H1 (cell line): ENCODE measurements around the gene SLC9A2. TPM values are rescaled to one million over a fixed set of nuclear protein-coding genes. Genes with fewer than 3 reads are reported as not detected.

Experiments used
- CTCF ChIA-PET: fragments of 300-600 bp; sonication (Branson Sonifier 250); formaldehyde crosslinking; loops from one replicate; lab custom pipeline; 2021; ENCODE audit not compliant: partially characterized antibody; lab: Charles Lee
- POLR2A ChIA-PET: fragments of 300-600 bp; sonication (Branson Sonifier 250); formaldehyde crosslinking; loops from one replicate; lab custom pipeline; 2021; ENCODE audit warnings: inconsistent platforms; ENCODE audit not compliant: partially characterized antibody; lab: Charles Lee
- DNase-seq, 2 experiments: peaks; one replicate each; pipeline versions ENCODE4 v3.0.0 to v3.0.0-alpha.2; 2010 to 2022; ENCODE audit warnings: low spot score in 2 of 2, low read depth in 1 of 2, mixed read lengths in 1 of 2
- FAIRE-seq: peaks from 2 replicates; lab custom pipeline; 2011; peaks lifted over from hg19 to GRCh38; lab: Jason Lieb, UNC
- H2AFZ ChIP-seq: 2 replicates; pipeline ENCODE4 v1.8.1; 2012; ENCODE audit warnings: low read length, inconsistent platforms
- H2AK5ac ChIP-seq: 2 replicates; pipeline ENCODE4 v1.6.1; 2013; ENCODE audit warnings: low read depth, low read length
- H2BK120ac ChIP-seq: replicated peaks from 2 replicates; pipeline ENCODE3; 2013; ENCODE audit warnings: low read depth, low read length, inconsistent platforms
- H2BK12ac ChIP-seq: 2 replicates; pipeline ENCODE4 v1.6.1; 2013; ENCODE audit warnings: low read depth, low read length
- H2BK15ac ChIP-seq: 2 replicates; pipeline ENCODE4 v1.6.1; 2013; ENCODE audit warnings: low read length
- H2BK20ac ChIP-seq: 2 replicates; pipeline ENCODE4 v1.6.1; 2013; ENCODE audit warnings: low read length
- H2BK5ac ChIP-seq: 2 replicates; pipeline ENCODE4 v1.6.1; 2013; ENCODE audit warnings: low read depth, low read length
- H3K14ac ChIP-seq: 2 replicates; pipeline ENCODE4 v1.6.1; 2013; ENCODE audit warnings: inconsistent platforms; ENCODE audit not compliant: insufficient read length
- H3K18ac ChIP-seq: 2 replicates; pipeline ENCODE4 v1.6.1; 2013; ENCODE audit warnings: low read length; ENCODE audit errors: extremely low read depth
- H3K23ac ChIP-seq: 2 replicates; pipeline ENCODE4 v1.6.1; 2013; ENCODE audit warnings: inconsistent platforms; ENCODE audit not compliant: insufficient read length
- H3K23me2 ChIP-seq: 2 replicates; pipeline ENCODE4 v1.6.1; 2013; ENCODE audit warnings: low read depth, low read length
- H3K27ac ChIP-seq: 2 replicates; pipeline ENCODE4 v1.6.1; 2011; ENCODE audit warnings: low read depth, low read length, inconsistent platforms
- H3K27me3 ChIP-seq, 4 experiments: replicated peaks in 1 of 4; 1 replicate in 1 of 4; 2 replicates in 3 of 4; pipeline versions ENCODE4 v1.6.1 to v1.8.1; 2011 to 2013; ENCODE audit warnings: low read length in 3 of 4, mild to moderate bottlenecking in 3 of 4, inconsistent platforms in 2 of 4, mixed read lengths in 2 of 4, moderate library complexity in 1 of 4; ENCODE audit not compliant: control insufficient read depth in 3 of 4, insufficient read depth in 3 of 4; ENCODE audit errors: extremely low read depth in 1 of 4
- H3K36me3 ChIP-seq, 4 experiments: 2 replicates each; pipeline versions ENCODE4 v1.6.1 to v1.8.1; 2011 to 2013; ENCODE audit warnings: mild to moderate bottlenecking in 4 of 4, low read length in 3 of 4, moderate library complexity in 2 of 4, control low read depth in 1 of 4, inconsistent platforms in 1 of 4; ENCODE audit not compliant: insufficient read depth in 4 of 4, control insufficient read depth in 2 of 4
- H3K4ac ChIP-seq: replicated peaks from 2 replicates; pipeline ENCODE3; 2013; ENCODE audit warnings: low read length, low read depth, mixed read lengths, inconsistent platforms; ENCODE audit not compliant: insufficient read length
- H3K4me1 ChIP-seq, 4 experiments: replicated peaks in 1 of 4; 1 replicate in 1 of 4; 2 replicates in 3 of 4; pipeline versions ENCODE4 v1.6.1 to v1.8.1; 2011 to 2013; ENCODE audit warnings: low read length in 3 of 4, inconsistent platforms in 2 of 4, mixed read lengths in 1 of 4; ENCODE audit not compliant: insufficient read depth in 4 of 4, control insufficient read depth in 3 of 4
- H3K4me2 ChIP-seq, 2 experiments: 2 replicates each; pipeline versions ENCODE4 v1.6.1 to v1.8.1; 2011 to 2013; ENCODE audit warnings: low read depth in 2 of 2, low read length in 2 of 2, control low read depth in 1 of 2, inconsistent platforms in 1 of 2, mild to moderate bottlenecking in 1 of 2; ENCODE audit not compliant: insufficient read depth in 1 of 2
- H3K4me3 ChIP-seq, 4 experiments: fragments of 200-600, 300-600 bp in 1 of 4; sonication (generic), shearing (Covaris generic), sonication (Bioruptor Twin) in 1 of 4; 2 replicates each; pipeline versions ENCODE4 v1.5.1 to v1.8.1; 2011 to 2016; ENCODE audit warnings: low read length in 4 of 4, low read depth in 3 of 4, control low read depth in 2 of 4, inconsistent platforms in 2 of 4, mild to moderate bottlenecking in 2 of 4, mixed read lengths in 1 of 4, moderate library complexity in 1 of 4; ENCODE audit not compliant: insufficient read depth in 2 of 4; ENCODE audit errors: extremely low read depth in 1 of 4
- H3K56ac ChIP-seq: replicated peaks from 2 replicates; pipeline ENCODE3; 2013; ENCODE audit warnings: low read depth, mild to moderate bottlenecking, mixed read lengths, low read length, inconsistent platforms; ENCODE audit not compliant: insufficient read length
- H3K79me1 ChIP-seq: 2 replicates; pipeline ENCODE4 v1.6.1; 2013; ENCODE audit warnings: low read depth, low read length, control low read depth
- H3K79me2 ChIP-seq, 2 experiments: 2 replicates each; pipeline versions ENCODE4 v1.6.1 to v1.8.1; 2012 to 2013; ENCODE audit warnings: low read length in 2 of 2, mild to moderate bottlenecking in 2 of 2, inconsistent platforms in 1 of 2; ENCODE audit not compliant: insufficient read depth in 2 of 2, control insufficient read depth in 1 of 2
- H3K9ac ChIP-seq, 4 experiments: replicated peaks in 1 of 4; 1 replicate in 1 of 4; 2 replicates in 3 of 4; pipeline versions ENCODE4 v1.6.1 to v1.8.1; 2011 to 2013; ENCODE audit warnings: low read depth in 3 of 4, low read length in 3 of 4, control low read depth in 2 of 4, mild to moderate bottlenecking in 2 of 4, moderate library complexity in 2 of 4, inconsistent platforms in 1 of 4; ENCODE audit errors: extremely low read depth in 1 of 4
- H3K9me3 ChIP-seq, 2 experiments: 2 replicates each; pipeline versions ENCODE4 v1.6.1 to v1.8.1; 2012 to 2013; ENCODE audit warnings: mild to moderate bottlenecking in 2 of 2, moderate library complexity in 2 of 2, control low read depth in 1 of 2, inconsistent platforms in 1 of 2, low read depth in 1 of 2, low read length in 1 of 2, mixed read lengths in 1 of 2; ENCODE audit not compliant: insufficient read depth in 2 of 2
- H4K20me1 ChIP-seq, 2 experiments: replicated peaks in 1 of 2; 2 replicates each; pipeline versions ENCODE3 to v1.8.1; 2011 to 2013; ENCODE audit warnings: inconsistent platforms in 2 of 2, low read length in 2 of 2, mild to moderate bottlenecking in 1 of 2; ENCODE audit not compliant: insufficient read depth in 2 of 2, control insufficient read depth in 1 of 2
- H4K5ac ChIP-seq: 2 replicates; pipeline ENCODE4 v1.6.1; 2013; ENCODE audit warnings: low read length, low read depth, mixed read lengths, inconsistent platforms; ENCODE audit not compliant: insufficient read length
- H4K8ac ChIP-seq: 2 replicates; pipeline ENCODE4 v1.8.0; 2013; ENCODE audit warnings: mild to moderate bottlenecking, moderate library complexity, low read length, inconsistent platforms; ENCODE audit not compliant: insufficient read depth; ENCODE audit errors: extremely low read depth
- H4K91ac ChIP-seq: replicated peaks from 2 replicates; pipeline ENCODE3; 2013; ENCODE audit warnings: low read length, mixed read lengths, inconsistent platforms; ENCODE audit not compliant: insufficient read length
- BACH1 ChIP-seq: IDR thresholded peaks from 2 replicates; pipeline ENCODE4 v1.6.1; 2012; ENCODE audit warnings: low read length, improper control_type of control experiment
- CHD1 ChIP-seq: IDR thresholded peaks from 2 replicates; pipeline ENCODE4 v1.6.1; 2012; ENCODE audit warnings: low read depth, low read length, improper control_type of control experiment
- CHD2 ChIP-seq: IDR thresholded peaks from 2 replicates; pipeline ENCODE4 v1.6.1; 2012; ENCODE audit warnings: low read length, improper control_type of control experiment
- GTF2F1 ChIP-seq: IDR thresholded peaks from 2 replicates; pipeline ENCODE4 v1.6.1; 2012; ENCODE audit warnings: low read depth, low read length, improper control_type of control experiment, borderline replicate concordance
- KDM5A ChIP-seq: fragments of 200-600 bp; IDR thresholded peaks from 2 replicates; pipeline ENCODE4 v1.7.1; 2012; ENCODE audit warnings: mild to moderate bottlenecking, low read length, inconsistent platforms, mixed read lengths
- PHF8 ChIP-seq: fragments of 200-600 bp; sonication (generic); conservative IDR thresholded peaks from 2 replicates; pipeline ENCODE4 v1.7.1; 2012; ENCODE audit warnings: low read depth, mild to moderate bottlenecking, inconsistent platforms, low read length, moderate library complexity
- RFX5 ChIP-seq: IDR thresholded peaks from 2 replicates; pipeline ENCODE4 v1.6.1; 2011; ENCODE audit warnings: low read depth, low read length, improper control_type of control experiment, borderline replicate concordance
- SUZ12 ChIP-seq: fragments of 200-600 bp; sonication (generic); IDR thresholded peaks from 2 replicates; pipeline ENCODE4 v1.6.1; 2012; ENCODE audit warnings: mild to moderate bottlenecking, inconsistent platforms, low read length, moderate library complexity, mixed read lengths
- WGBS, 2 experiments: shearing (Covaris generic) in 1 of 2; methylation state at CpG; one replicate each; pipeline versions ENCODE4 v1.1.6 to v1.1.7; 2013 to 2015; ENCODE audit warnings: low lambda C conversion rate in 2 of 2, mixed read lengths in 2 of 2, inconsistent platforms in 1 of 2, low coverage in 1 of 2, missing lambda C conversion rate in 1 of 2; ENCODE audit not compliant: insufficient replicate concordance in 2 of 2, insufficient coverage in 1 of 2, insufficient read length in 1 of 2; ENCODE audit errors: extremely low coverage in 1 of 2, missing lambda C conversion rate in 1 of 2; 5-methylcytosine and 5-hydroxymethylcytosine counted together
- polyA plus RNA-seq, 7 experiments: library from polyadenylated mRNA; depleted of rRNA in 3 of 7; stranded (reverse) in 5 of 7; unstranded in 2 of 7; fragments of >200 nt in 5 of 7; fragments of 200-250 nt in 2 of 7; gene quantifications; 1 replicate in 5 of 7; 2 replicates in 1 of 7; 4 replicates in 1 of 7; pipeline versions ENCODE4 v1.2.1 to v1.2.3, GENCODE V29; 2011 to 2013; ENCODE audit warnings: missing spikeins in 2 of 7, mixed read lengths in 2 of 7
- total RNA-seq: library from RNA; stranded (reverse); fragmentation: NEBNext Ultra II Directional; extraction: Animal tissue kit (Norgen Biotek cat#: 25700); gene quantifications from 2 replicates; pipeline ENCODE4 v1.2.1, GENCODE V29; 2021

Gene SLC9A2
- total and polyA plus RNA-seq, 2 of the 8 experiments (the other 6 are each of a cell fraction or from before 2014, with no cell fraction given), result 0.06 to 0.13 TPM

DNA sequence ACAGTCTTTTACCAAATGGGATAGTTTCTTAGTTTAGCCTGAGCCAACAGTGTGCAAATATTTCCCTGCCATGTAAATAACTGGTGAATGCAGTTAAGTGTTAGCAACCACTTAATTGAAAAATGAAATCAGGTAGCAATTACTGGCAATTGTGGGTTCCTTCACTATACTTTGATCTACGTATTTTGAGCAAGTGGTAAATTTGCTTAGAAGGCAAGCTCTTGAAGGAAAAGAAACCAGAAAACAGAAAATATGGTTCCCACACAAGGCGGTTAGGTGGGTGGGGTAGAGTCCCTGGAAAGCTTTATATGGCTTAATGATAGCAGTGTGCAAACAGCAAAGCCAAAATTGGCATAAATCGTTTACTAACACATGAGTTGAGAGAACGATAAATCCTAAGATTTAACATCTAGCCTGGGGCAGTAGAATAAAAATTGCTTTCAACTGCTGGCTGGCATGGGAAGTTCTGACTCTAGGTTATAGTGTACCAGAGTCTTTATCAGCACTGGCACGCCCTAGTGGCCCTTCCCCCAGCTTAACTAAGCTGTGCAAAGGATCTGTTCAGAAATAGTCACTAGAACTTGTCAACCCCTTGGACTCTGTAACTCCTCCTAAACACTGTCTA lies 17.0 kb downstream of the SLC9A2 start:
- no peaks in the 10 kb centered on the region for H3K9me3 ChIP-seq
- H3K9ac ChIP-seq, result no peak overlapping the region
- H2AK5ac ChIP-seq, result no peak overlapping the region
- no peak overlapping the region for H3K27ac ChIP-seq
- H2BK12ac ChIP-seq, result no peak overlapping the region
- ChIA-PET CTCF (interaction anchor here (0.9 to 2.0 kb wide), 4 partner anchors 8 to 46 kb away, joined by 3 to 7 read pairs (median 4); no protein-coding TSS in a partner anchor), POLR2A (no interaction called here)
- no peaks in the 10 kb centered on the region for H3K23me2 ChIP-seq
- no peaks in the 10 kb centered on the region for H3K36me3 ChIP-seq
- H4K20me1 ChIP-seq, result no peaks in the 10 kb centered on the region
- H3K79me1 ChIP-seq, result no peaks in the 10 kb centered on the region
- H3K4ac ChIP-seq, result no peak overlapping the region
- DNase-seq (no peak), FAIRE-seq (no peak)
- no peaks in the 10 kb centered on the region for H3K79me2 ChIP-seq
- no peak overlapping the region for H4K5ac ChIP-seq
- no peaks in the 10 kb centered on the region for H3K4me1 ChIP-seq
- H3K4me3 ChIP-seq, result no peak overlapping the region
- H4K8ac ChIP-seq, result no peak overlapping the region
- H3K18ac ChIP-seq, result no peak overlapping the region
- no peak overlapping the region for H3K14ac ChIP-seq
- H2BK20ac ChIP-seq, result no peak overlapping the region
- no peak overlapping the region for H4K91ac ChIP-seq
- H2BK15ac ChIP-seq, result no peak overlapping the region
- no peak overlapping the region for H3K4me2 ChIP-seq
- H3K23ac ChIP-seq, result no peak overlapping the region
- H3K27me3 ChIP-seq, result no peaks in the 10 kb centered on the region
- H2BK5ac ChIP-seq, result no peak overlapping the region
- H2AFZ ChIP-seq, result 0 out of 2 replicates have a peak overlapping the region, but pooled peaks have one; percentile 9
- TF ChIP-seq SUZ12 (no peak), KDM5A (no peak), RFX5 (no peak), GTF2F1 (no peak), PHF8 (no peak), CHD2 (no peak), CHD1 (no peak), BACH1 (no peak)
- no peak overlapping the region for H2BK120ac ChIP-seq
- no peak overlapping the region for H3K56ac ChIP-seq
- 70% methylated on average over 5 of the region's 5 CpGs; no CpG with 5 or more reads in 1 of the 2 experiments for WGBS, 2 experiments
